Subcutaneous abdominal adipose tissue (tissue), 5 donors: ENCODE measurements around the gene FAM168A.

Experiments used
- H3K27ac ChIP-seq: one replicate; pipeline ENCODE4 v1.7.0; 2013; ENCODE audit warnings: low read depth, mild to moderate bottlenecking, inconsistent platforms, low read length, moderate library complexity
- H3K27me3 ChIP-seq, 5 donors: one replicate each; pipeline ENCODE4 v1.7.0; 2013; ENCODE audit warnings: low read length in 5 of 5, inconsistent platforms in 1 of 5; ENCODE audit not compliant: control insufficient read depth in 5 of 5, insufficient read depth in 4 of 5
- H3K36me3 ChIP-seq, 5 donors: one replicate each; pipeline ENCODE4 v1.7.0; 2013; ENCODE audit warnings: low read length in 5 of 5; ENCODE audit not compliant: control insufficient read depth in 5 of 5, insufficient read depth in 5 of 5
- H3K4me1 ChIP-seq, 5 donors: one replicate each; pipeline ENCODE4 v1.7.0; 2013; ENCODE audit warnings: low read length in 5 of 5, mild to moderate bottlenecking in 3 of 5, moderate library complexity in 1 of 5; ENCODE audit not compliant: control insufficient read depth in 5 of 5, insufficient read depth in 5 of 5
- H3K4me3 ChIP-seq, 5 donors: one replicate each; pipeline ENCODE4 v1.7.0; 2013; ENCODE audit warnings: low read length in 5 of 5, low read depth in 1 of 5
- H3K9ac ChIP-seq, 5 donors: one replicate each; pipeline ENCODE4 v1.7.0; 2013; ENCODE audit warnings: low read length in 5 of 5, mild to moderate bottlenecking in 4 of 5, moderate library complexity in 3 of 5
- H3K9me3 ChIP-seq, 5 donors: one replicate each; pipeline ENCODE4 v1.7.0; 2013; ENCODE audit warnings: low read length in 5 of 5; ENCODE audit not compliant: control insufficient read depth in 5 of 5
- donor health status: healthy.
- donor health status: healthy.
- donor health status: healthy.
- donor health status: healthy.
- donor health status: healthy.

The FAM168A gene

GRCh38 chr11:73528013-73528412 is 69.9 kb downstream of the FAM168A start:
- peaks cover 0 to 22% (median 18%) of the 10 kb centered on the region in 5 donors for H3K4me1 ChIP-seq
- H3K27me3 ChIP-seq: no peaks in the 10 kb centered on the region
- H3K36me3 ChIP-seq: no peaks in the 10 kb centered on the region
- H3K4me3 ChIP-seq: peak overlapping the region in 1 of 5 donors; percentile 73
- no peak overlapping the region for H3K27ac ChIP-seq
- H3K9me3 ChIP-seq: no peaks in the 10 kb centered on the region
- H3K9ac ChIP-seq: no peak overlapping the region

GRCh38 chr11:73525611-73526010 is 72.3 kb downstream of the FAM168A start:
- Histone ChIP-seq H3K9ac (no peak overlapping the region), H3K9me3 (no peaks in the 10 kb centered on the region), H3K27ac (no peak overlapping the region), H3K27me3 (no peaks in the 10 kb centered on the region), H3K4me1 (peaks cover 0 to 22% (median 18%) of the 10 kb centered on the region in 5 donors), H3K4me3 (no peak overlapping the region), H3K36me3 (no peaks in the 10 kb centered on the region)

- Histone ChIP-seq H3K4me3 (no peak overlapping the region), H3K4me1 (peaks cover 0 to 22% (median 20%) of the 10 kb centered on the region in 5 donors)
Measured at GRCh38 chr11:73524774-73525173, 73.1 kb downstream of the FAM168A start.

GRCh38 chr11:73521621-73522020 is 76.3 kb downstream of the FAM168A start:
- no peaks in the 10 kb centered on the region for H3K9me3 ChIP-seq
- H3K4me3 ChIP-seq: no peak overlapping the region
- no peaks in the 10 kb centered on the region for H3K27me3 ChIP-seq
- H3K36me3 ChIP-seq: no peaks in the 10 kb centered on the region
- H3K27ac ChIP-seq: no peak overlapping the region
- H3K4me1 ChIP-seq: peaks cover 0 to 6% (median 3%) of the 10 kb centered on the region in 5 donors
- H3K9ac ChIP-seq: no peak overlapping the region

More at GRCh38 chr11:73524774-73525173, 73.1 kb downstream of the FAM168A start:
- Histone ChIP-seq H3K36me3 (no peaks in the 10 kb centered on the region), H3K9me3 (no peaks in the 10 kb centered on the region), H3K9ac (no peak overlapping the region), H3K27me3 (no peaks in the 10 kb centered on the region), H3K27ac (no peak overlapping the region)

GRCh38 chr11:73520353-73521061 is 77.4 kb downstream of the FAM168A start:
- no peak overlapping the region for H3K27ac ChIP-seq
- H3K9me3 ChIP-seq: no peaks in the 10 kb centered on the region
- H3K4me3 ChIP-seq: no peak overlapping the region
- peaks cover 0 to 6% (median 0%) of the 10 kb centered on the region in 5 donors for H3K4me1 ChIP-seq
- no peaks in the 10 kb centered on the region for H3K36me3 ChIP-seq
- no peak overlapping the region for H3K9ac ChIP-seq
- no peaks in the 10 kb centered on the region for H3K27me3 ChIP-seq

GRCh38 chr11:73519266-73519665 is 78.6 kb downstream of the FAM168A start:
- Histone ChIP-seq H3K27ac (no peak overlapping the region), H3K4me3 (no peak overlapping the region), H3K4me1 (peaks cover 0 to 6% (median 0%) of the 10 kb centered on the region in 5 donors), H3K9ac (no peak overlapping the region), H3K9me3 (no peaks in the 10 kb centered on the region), H3K36me3 (peaks cover 0 to 4% (median 0%) of the 10 kb centered on the region in 5 donors), H3K27me3 (no peaks in the 10 kb centered on the region)

- no peak overlapping the region for H3K9ac ChIP-seq
- H3K9me3 ChIP-seq: no peaks in the 10 kb centered on the region
- H3K4me1 ChIP-seq: peaks cover 0 to 6% (median 0%) of the 10 kb centered on the region in 5 donors
- no peak overlapping the region for H3K4me3 ChIP-seq
- H3K27ac ChIP-seq: no peak overlapping the region
- H3K36me3 ChIP-seq: peaks cover 0 to 4% (median 0%) of the 10 kb centered on the region in 5 donors
- no peaks in the 10 kb centered on the region for H3K27me3 ChIP-seq
Measured at GRCh38 chr11:73518195-73518594, 79.7 kb downstream of the FAM168A start.

- peaks cover 0 to 4% (median 0%) of the 10 kb centered on the region in 5 donors for H3K36me3 ChIP-seq
- H3K9ac ChIP-seq: no peak overlapping the region
- H3K27ac ChIP-seq: no peak overlapping the region
- H3K27me3 ChIP-seq: no peaks in the 10 kb centered on the region
- H3K4me3 ChIP-seq: no peak overlapping the region
- H3K9me3 ChIP-seq: no peaks in the 10 kb centered on the region
- H3K4me1 ChIP-seq: peaks cover 0 to 5% (median 0%) of the 10 kb centered on the region in 5 donors
Measured at GRCh38 chr11:73516080-73516479, 81.8 kb downstream of the FAM168A start.

- Histone ChIP-seq H3K4me1 (no peaks in the 10 kb centered on the region), H3K27ac (no peak overlapping the region), H3K4me3 (no peak overlapping the region), H3K36me3 (peaks cover 0 to 4% (median 0%) of the 10 kb centered on the region in 5 donors), H3K9ac (no peak overlapping the region), H3K27me3 (no peaks in the 10 kb centered on the region), H3K9me3 (no peaks in the 10 kb centered on the region)
Measured at GRCh38 chr11:73513707-73514106, 84.2 kb downstream of the FAM168A start.

- no peaks in the 10 kb centered on the region for H3K9me3 ChIP-seq
- H3K9ac ChIP-seq: no peak overlapping the region
- H3K4me3 ChIP-seq: no peak overlapping the region
- H3K4me1 ChIP-seq: no peaks in the 10 kb centered on the region
- H3K27ac ChIP-seq: no peak overlapping the region
- H3K27me3 ChIP-seq: no peaks in the 10 kb centered on the region
- H3K36me3 ChIP-seq: peaks cover 0 to 4% (median 0%) of the 10 kb centered on the region in 5 donors
Measured at GRCh38 chr11:73510877-73511276, 87.0 kb downstream of the FAM168A start.
